WI38 (cell line): Measurements from ENCODE around the gene MEGF6.
A peak's percentile ranks its signal among the peaks of the same experiment; 100 is the strongest.

Source experiments
- H3K4me3 ChIP-seq: 2 replicates; pipeline ENCODE4 v1.5.1; 2011; ENCODE audit warnings: low read depth, mild to moderate bottlenecking, control low read depth, low read length
- CTCF ChIP-seq: IDR thresholded peaks from 2 replicates; pipeline ENCODE4 v1.5.1; 2012; ENCODE audit warnings: low read depth, mild to moderate bottlenecking, control low read depth, low read length

The MEGF6 gene

GRCh38 chr1:3618881-3619671, 7.8 kb upstream of the MEGF6 start:
- peak; percentile 64 for TF ChIP-seq CTCF
- no peak overlapping the region for H3K4me3 ChIP-seq

DNA sequence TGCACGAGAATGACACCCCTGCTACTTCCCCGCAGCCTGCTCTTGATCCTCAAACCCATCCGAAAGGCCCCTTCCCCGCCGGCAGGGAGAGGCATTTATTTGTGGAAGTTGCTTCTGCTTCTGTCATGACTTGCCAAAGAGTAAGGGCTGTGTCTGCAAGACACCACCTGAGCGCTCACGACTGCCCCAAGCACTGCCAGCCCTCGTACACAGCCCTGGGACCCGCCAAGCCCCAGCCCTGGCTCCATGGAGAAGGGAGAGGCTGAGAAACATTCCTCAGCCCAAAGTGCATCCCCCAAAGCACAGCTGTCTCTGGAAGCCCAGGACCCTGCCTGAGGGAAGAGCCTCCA, 7.2 kb upstream of the MEGF6 start:
- H3K4me3 ChIP-seq: no peak overlapping the region
- no peak for TF ChIP-seq CTCF

GRCh38 chr1:3617806-3618345, 6.6 kb upstream of the MEGF6 start:
- no peak overlapping the region for H3K4me3 ChIP-seq
- no peak for TF ChIP-seq CTCF

- no peak for TF ChIP-seq CTCF
- H3K4me3 ChIP-seq: no peak overlapping the region
Observed at GRCh38 chr1:3616861-3617260, 5.6 kb upstream of the MEGF6 start.

DNA sequence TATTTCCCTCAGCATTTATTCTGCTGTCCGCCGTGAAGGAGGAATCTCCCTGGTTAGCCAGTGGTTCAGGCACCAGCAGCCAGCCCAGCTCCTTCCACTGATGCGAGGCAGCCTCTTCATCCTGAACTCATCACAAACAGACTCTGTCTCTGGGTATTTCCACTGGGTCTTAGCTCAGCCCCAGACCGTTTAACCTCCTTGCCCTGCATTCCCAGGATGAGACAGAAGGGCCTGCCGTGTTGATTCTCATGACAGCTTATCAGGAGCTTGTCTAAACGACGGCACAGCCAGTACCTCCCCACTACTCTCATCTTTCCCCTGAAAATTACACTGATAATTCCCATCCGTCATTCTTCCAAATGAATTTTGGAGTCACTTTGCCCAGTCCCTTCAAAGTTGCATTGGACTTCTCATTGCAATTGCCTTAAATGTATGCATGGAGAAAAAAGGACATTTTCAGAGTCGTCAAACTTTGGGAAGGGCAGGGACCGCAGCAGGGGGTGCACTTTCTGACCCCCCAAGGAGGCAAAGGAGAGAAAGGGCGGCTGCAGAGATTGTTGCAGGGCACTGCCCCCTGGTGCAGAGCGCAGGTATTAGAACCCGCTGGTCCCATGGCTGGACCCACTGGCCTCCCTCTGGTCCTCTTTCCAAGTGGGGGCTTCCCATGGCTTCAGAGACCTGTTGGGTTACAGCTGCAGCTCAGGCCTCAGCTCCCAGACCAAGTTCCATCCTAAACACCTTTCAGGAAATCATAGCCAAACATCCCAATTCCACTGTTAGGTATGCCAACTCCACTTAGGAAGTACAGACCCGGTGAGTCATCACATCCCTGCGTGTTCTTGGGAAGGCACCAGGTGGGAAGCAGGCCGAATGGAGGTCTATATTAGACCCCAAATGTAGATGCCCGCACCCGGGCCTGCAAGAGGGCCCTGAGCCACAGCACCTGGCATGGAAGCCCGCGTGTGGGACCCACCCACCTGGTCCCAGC, 3.7 kb upstream of the MEGF6 start:
- peak; percentile 73 for TF ChIP-seq CTCF
- H3K4me3 ChIP-seq: no peak overlapping the region

GRCh38 chr1:3612123-3612522, 815 bp upstream of the MEGF6 start:
- H3K4me3 ChIP-seq: no peak overlapping the region
- TF ChIP-seq CTCF: no peak
